Naive thymus-derived CD8-positive, alpha-beta T cell (primary cell): ENCODE results near the gene DNAJC7. TPM values are rescaled to one million over a fixed set of nuclear protein-coding genes. Genes with fewer than 3 reads are reported as not detected.

Source experiments
- ATAC-seq, 2 donors: fragments of 150-1000 bp; cut with Tn5 transposase in 1 of 2; sonication (Bioruptor Pico), chemical (Tn5 transposase) in 1 of 2; 1 replicate in 1 of 2; 2 replicates in 1 of 2; pipeline ENCODE4 v1.10.0; 2021; ENCODE audit warnings: mild to moderate bottlenecking in 2 of 2, moderate library complexity in 2 of 2
- POLR2A ChIA-PET: fragments of 350-600 bp; sonication (Branson Sonifier 250); formaldehyde crosslinking; loops from one replicate; lab custom pipeline; 2021; ENCODE audit warnings: antibody characterized with exemption; lab: Charles Lee
- DNase-seq, 10 donors: peaks; one replicate each; pipeline versions ENCODE4 v3.0.0 to v3.0.0-alpha.2; 2020 to 2022
- H3K27ac Mint-ChIP-seq, 10 donors: one replicate each; pipeline ENCODE4 v1.8.0; 2020 to 2022; ENCODE audit warnings: mild to moderate bottlenecking in 10 of 10, mixed read lengths in 10 of 10, moderate library complexity in 4 of 10, inconsistent platforms in 1 of 10
- H3K27me3 Mint-ChIP-seq, 5 donors: one replicate each; pipeline ENCODE4 v1.8.0; 2021 to 2022; ENCODE audit warnings: mixed read lengths in 5 of 5
- H3K36me3 Mint-ChIP-seq, 3 donors: one replicate each; pipeline ENCODE4 v1.8.0; 2020 to 2022; ENCODE audit warnings: mixed read lengths in 3 of 3, mild to moderate bottlenecking in 2 of 3, inconsistent platforms in 1 of 3
- H3K4me1 Mint-ChIP-seq, 4 donors: one replicate each; pipeline ENCODE4 v1.8.0; 2021 to 2022; ENCODE audit warnings: mixed read lengths in 4 of 4
- H3K4me3 Mint-ChIP-seq, 10 donors: one replicate each; pipeline ENCODE4 v1.8.0; 2020 to 2022; ENCODE audit warnings: mild to moderate bottlenecking in 10 of 10, mixed read lengths in 10 of 10, moderate library complexity in 6 of 10, inconsistent platforms in 1 of 10
- H3K9me3 Mint-ChIP-seq, 9 donors: one replicate each; pipeline ENCODE4 v1.8.0; 2020 to 2022; ENCODE audit warnings: mixed read lengths in 9 of 9, mild to moderate bottlenecking in 3 of 9, inconsistent platforms in 1 of 9, moderate library complexity in 1 of 9
- polyA plus RNA-seq, 3 donors: library from polyadenylated mRNA; unstranded; fragments of 300-500 nt; fragmentation: Illumina TruSeq; gene quantifications; one replicate each; pipeline ENCODE4 v1.2.3, GENCODE V29; 2021
- total RNA-seq, 8 experiments: library from RNA in 2 of 8; stranded (reverse) in 2 of 8; gene quantifications; one replicate each; pipeline ENCODE4 v1.2.3 and lab custom pipeline; 2021 to 2026

The DNAJC7 gene
- total and polyA plus RNA-seq, 5 experiments from 2014 or later, result 63.6 to 129 (median 70.1) TPM

- POLR2A ChIA-PET, result no interaction called here
- peaks cover 9 to 49% (median 27%) of the 10 kb centered on the region in 5 donors for H3K27me3 Mint-ChIP-seq
Measured at GRCh38 chr17:42052346-42052877, 35.2 kb upstream of the DNAJC7 start.

GRCh38 chr17:42051645-42052044 lies 34.4 kb upstream of the DNAJC7 start:
- DNase-seq (no peak), ATAC-seq (no peak)
- peaks cover 9 to 49% (median 27%) of the 10 kb centered on the region in 5 donors for H3K27me3 Mint-ChIP-seq
- peak overlapping the region in 9 of 10 donors; percentile 9 to 87 (median 44) for H3K4me3 Mint-ChIP-seq
- no peaks in the 10 kb centered on the region for H3K36me3 Mint-ChIP-seq
- POLR2A ChIA-PET, result interaction anchor here (1.5 kb wide), 1 partner anchor 11 kb away, joined by 4 read pairs; no protein-coding TSS in a partner anchor
- peaks cover 4 to 9% (median 7%) of the 10 kb centered on the region in 4 donors for H3K4me1 Mint-ChIP-seq
- H3K27ac Mint-ChIP-seq, result peak overlapping the region in 2 of 10 donors; percentile 37 to 63
- H3K9me3 Mint-ChIP-seq, result no peaks in the 10 kb centered on the region

More at GRCh38 chr17:42052346-42052877, 35.2 kb upstream of the DNAJC7 start:
- ATAC-seq, result no peak
- Mint-ChIP-seq H3K9me3 (no peaks in the 10 kb centered on the region), H3K4me3 (no peak overlapping the region), H3K36me3 (no peaks in the 10 kb centered on the region), H3K27ac (peak overlapping the region in 1 of 10 donors; percentile 63), H3K4me1 (peaks cover 4 to 9% (median 7%) of the 10 kb centered on the region in 4 donors)
- no peak for DNase-seq

GRCh38 chr17:42051013-42051400 lies 33.8 kb upstream of the DNAJC7 start:
- DNase-seq (no peak), ATAC-seq (no peak)
- peaks cover 4 to 9% (median 7%) of the 10 kb centered on the region in 4 donors for H3K4me1 Mint-ChIP-seq
- H3K9me3 Mint-ChIP-seq, result no peaks in the 10 kb centered on the region
- POLR2A ChIA-PET, result interaction anchor here (1.5 kb wide), 1 partner anchor 10 kb away, joined by 4 read pairs; no protein-coding TSS in a partner anchor
- H3K27ac Mint-ChIP-seq, result peak overlapping the region in 4 of 10 donors; percentile 31 to 61 (median 44)
- peaks cover 9 to 49% (median 27%) of the 10 kb centered on the region in 5 donors for H3K27me3 Mint-ChIP-seq
- peak overlapping the region; percentile 67 to 89 (median 80) for H3K4me3 Mint-ChIP-seq
- no peaks in the 10 kb centered on the region for H3K36me3 Mint-ChIP-seq

- Mint-ChIP-seq H3K36me3 (no peaks in the 10 kb centered on the region), H3K4me3 (peak within 1 kb of the TSS; percentile 67 to 89 (median 81)), H3K4me1 (peaks cover 6 to 9% (median 7%) of the 10 kb centered on the region in 4 donors), H3K9me3 (no peaks in the 10 kb centered on the region), H3K27ac (peak within 1 kb of the TSS in 6 of 10 donors; percentile 31 to 81 (median 56)), H3K27me3 (peaks cover 9 to 47% (median 23%) of the 10 kb centered on the region in 5 donors)
- DNase-seq (peak; percentile 34 to 81 (median 55)), ATAC-seq (peak; percentile 85 to 86)
- POLR2A ChIA-PET, result interaction anchor here (1.5 kb wide), 1 partner anchor 10 kb away, joined by 4 read pairs; no protein-coding TSS in a partner anchor
Measured at GRCh38 chr17:42050393-42051012, 33.3 kb upstream of the DNAJC7 start, which contains the start of gene C17orf113. TSS of gene C17orf113 (minus strand) at chr17:42050601. CDS start at chr17:42043376, 7,225 bp downstream.

DNA sequence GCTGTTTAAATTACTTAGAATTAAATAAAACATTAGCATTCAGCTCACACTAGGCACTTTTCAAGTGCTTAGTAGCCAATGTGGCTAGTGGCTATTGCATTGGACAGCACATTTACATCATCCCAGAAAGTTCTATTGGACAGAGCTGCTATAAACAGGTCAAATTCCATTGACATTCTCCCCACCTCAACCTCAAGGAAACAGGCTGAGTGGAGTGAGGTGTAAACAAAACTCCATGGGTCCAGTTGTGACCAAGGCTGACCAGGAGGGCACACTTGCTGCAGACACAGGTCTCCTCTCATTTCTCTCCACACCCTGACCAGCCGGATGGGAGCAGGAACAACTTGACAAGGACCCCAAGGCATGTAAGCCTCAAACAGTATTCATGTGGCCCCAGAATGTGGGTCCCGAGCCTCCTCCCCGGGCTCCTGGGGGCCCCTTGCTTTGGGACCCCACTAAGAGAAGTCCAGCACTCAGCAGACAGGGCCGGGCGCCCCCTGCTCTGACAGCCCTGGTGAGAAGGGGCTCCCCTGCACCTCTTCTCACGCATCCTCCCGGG lies 32.7 kb upstream of the DNAJC7 start:
- H3K27ac Mint-ChIP-seq, result peak overlapping the region in 4 of 10 donors; percentile 41 to 81 (median 62)
- ATAC-seq, result no peak
- POLR2A ChIA-PET, result interaction anchor here (1.2 kb wide), 1 partner anchor 29 kb away, joined by 3 read pairs; no protein-coding TSS in a partner anchor

GRCh38 chr17:42047343-42047742 lies 30.1 kb upstream of the DNAJC7 start:
- POLR2A ChIA-PET, result interaction anchor here (0.7 kb wide), 1 partner anchor 547 kb away, joined by 4 read pairs; no protein-coding TSS in a partner anchor
- H3K36me3 Mint-ChIP-seq, result no peaks in the 10 kb centered on the region
- ATAC-seq, result no peak

More for the DNA sequence above, 32.7 kb upstream of the DNAJC7 start:
- DNase-seq, result no peak
- Mint-ChIP-seq H3K9me3 (no peaks in the 10 kb centered on the region), H3K4me1 (peaks cover 6 to 9% (median 7%) of the 10 kb centered on the region in 4 donors), H3K27me3 (peaks cover 9 to 41% (median 19%) of the 10 kb centered on the region in 5 donors), H3K4me3 (peak overlapping the region; percentile 66 to 88 (median 79)), H3K36me3 (no peaks in the 10 kb centered on the region)

DNA sequence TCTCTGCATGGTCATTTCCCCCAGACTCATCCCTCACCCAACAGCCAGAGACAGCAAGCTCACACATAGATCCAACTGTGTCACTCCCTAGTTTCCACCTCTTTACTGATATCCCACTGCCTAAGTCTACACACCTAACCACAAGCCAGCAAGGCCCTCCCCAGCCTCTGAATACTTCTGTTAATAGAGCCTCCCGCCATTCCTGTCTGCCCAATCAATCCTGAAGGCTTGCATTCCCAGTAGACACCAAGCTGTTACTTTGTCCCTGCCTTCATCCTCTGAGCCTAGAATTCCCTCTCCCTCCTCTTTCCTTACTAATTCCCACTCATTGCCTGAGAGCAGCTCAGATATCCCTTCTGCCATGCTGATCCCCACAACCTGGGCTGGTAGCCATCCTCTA lies 28.5 kb upstream of the DNAJC7 start:
- peaks cover 1 to 5% (median 3%) of the 10 kb centered on the region in 4 donors for H3K4me1 Mint-ChIP-seq
- DNase-seq (no peak), ATAC-seq (no peak)
- H3K36me3 Mint-ChIP-seq, result no peaks in the 10 kb centered on the region
- POLR2A ChIA-PET, result no interaction called here
- H3K9me3 Mint-ChIP-seq, result no peaks in the 10 kb centered on the region
- no peak overlapping the region for H3K4me3 Mint-ChIP-seq
- H3K27me3 Mint-ChIP-seq, result peaks cover 0 to 12% (median 3%) of the 10 kb centered on the region in 5 donors
- peak overlapping the region in 2 of 10 donors; percentile 1 to 15 for H3K27ac Mint-ChIP-seq

More at GRCh38 chr17:42047343-42047742, 30.1 kb upstream of the DNAJC7 start:
- Mint-ChIP-seq H3K9me3 (no peaks in the 10 kb centered on the region), H3K4me1 (peaks cover 6 to 9% (median 7%) of the 10 kb centered on the region in 4 donors), H3K27ac (peak overlapping the region in 1 of 10 donors; percentile 33), H3K27me3 (peaks cover 2 to 20% (median 6%) of the 10 kb centered on the region in 5 donors), H3K4me3 (no peak overlapping the region)
- no peak for DNase-seq

- H3K9me3 Mint-ChIP-seq, result no peaks in the 10 kb centered on the region
Measured at GRCh38 chr17:42042598-42043319, 25.5 kb upstream of the DNAJC7 start.

GRCh38 chr17:42041619-42042018 lies 24.4 kb upstream of the DNAJC7 start:
- DNase-seq, result no peak
- Mint-ChIP-seq H3K9me3 (no peaks in the 10 kb centered on the region), H3K4me3 (no peak overlapping the region), H3K27ac (peak overlapping the region in 1 of 10 donors; percentile 22), H3K27me3 (peaks cover 0 to 16% (median 5%) of the 10 kb centered on the region in 5 donors), H3K36me3 (no peaks in the 10 kb centered on the region), H3K4me1 (peaks cover 0 to 2% (median 0%) of the 10 kb centered on the region in 4 donors)
- no peak for ATAC-seq
- POLR2A ChIA-PET, result interaction anchor here (1.0 kb wide), 1 partner anchor 71 kb away, joined by 3 read pairs; the partner anchor contains the start of gene DHX58

More at GRCh38 chr17:42042598-42043319, 25.5 kb upstream of the DNAJC7 start:
- Mint-ChIP-seq H3K4me3 (no peak overlapping the region), H3K4me1 (peaks cover 0 to 2% (median 0%) of the 10 kb centered on the region in 4 donors), H3K27me3 (peaks cover 0 to 13% (median 2%) of the 10 kb centered on the region in 5 donors), H3K27ac (no peak overlapping the region), H3K36me3 (no peaks in the 10 kb centered on the region)
- POLR2A ChIA-PET, result no interaction called here
- no peak for DNase-seq
- ATAC-seq, result no peak

DNA sequence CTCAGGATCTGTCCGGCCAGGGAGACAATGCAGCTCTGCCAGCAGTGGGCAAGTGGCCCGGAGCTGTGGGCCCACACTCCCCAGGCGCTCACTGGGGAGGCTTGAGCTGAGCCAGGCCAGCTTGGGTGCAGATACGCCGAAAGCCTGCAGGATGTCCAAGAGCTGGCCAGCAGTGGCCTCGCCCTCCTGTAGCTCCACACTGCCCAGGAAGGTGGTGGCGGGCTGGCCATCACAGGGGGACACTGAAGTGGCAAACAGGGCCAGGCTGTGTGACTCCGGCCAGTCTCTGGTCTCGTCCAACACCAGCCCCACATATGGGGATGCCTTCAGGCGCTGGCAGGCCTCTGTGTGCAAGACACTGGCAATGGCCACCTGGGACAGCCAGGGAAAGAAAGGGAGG lies 23.6 kb upstream of the DNAJC7 start:
- Mint-ChIP-seq H3K36me3 (no peaks in the 10 kb centered on the region), H3K9me3 (no peaks in the 10 kb centered on the region), H3K27me3 (peaks cover 0 to 16% (median 5%) of the 10 kb centered on the region in 5 donors), H3K4me1 (no peaks in the 10 kb centered on the region), H3K27ac (no peak overlapping the region), H3K4me3 (no peak overlapping the region)
- DNase-seq (no peak), ATAC-seq (no peak)
- POLR2A ChIA-PET, result interaction anchor here (0.9 to 1.0 kb wide), 2 partner anchors 10 to 72 kb away, joined by 3 to 4 read pairs; partner anchors contain the start of genes C17orf113 and DHX58

DNA sequence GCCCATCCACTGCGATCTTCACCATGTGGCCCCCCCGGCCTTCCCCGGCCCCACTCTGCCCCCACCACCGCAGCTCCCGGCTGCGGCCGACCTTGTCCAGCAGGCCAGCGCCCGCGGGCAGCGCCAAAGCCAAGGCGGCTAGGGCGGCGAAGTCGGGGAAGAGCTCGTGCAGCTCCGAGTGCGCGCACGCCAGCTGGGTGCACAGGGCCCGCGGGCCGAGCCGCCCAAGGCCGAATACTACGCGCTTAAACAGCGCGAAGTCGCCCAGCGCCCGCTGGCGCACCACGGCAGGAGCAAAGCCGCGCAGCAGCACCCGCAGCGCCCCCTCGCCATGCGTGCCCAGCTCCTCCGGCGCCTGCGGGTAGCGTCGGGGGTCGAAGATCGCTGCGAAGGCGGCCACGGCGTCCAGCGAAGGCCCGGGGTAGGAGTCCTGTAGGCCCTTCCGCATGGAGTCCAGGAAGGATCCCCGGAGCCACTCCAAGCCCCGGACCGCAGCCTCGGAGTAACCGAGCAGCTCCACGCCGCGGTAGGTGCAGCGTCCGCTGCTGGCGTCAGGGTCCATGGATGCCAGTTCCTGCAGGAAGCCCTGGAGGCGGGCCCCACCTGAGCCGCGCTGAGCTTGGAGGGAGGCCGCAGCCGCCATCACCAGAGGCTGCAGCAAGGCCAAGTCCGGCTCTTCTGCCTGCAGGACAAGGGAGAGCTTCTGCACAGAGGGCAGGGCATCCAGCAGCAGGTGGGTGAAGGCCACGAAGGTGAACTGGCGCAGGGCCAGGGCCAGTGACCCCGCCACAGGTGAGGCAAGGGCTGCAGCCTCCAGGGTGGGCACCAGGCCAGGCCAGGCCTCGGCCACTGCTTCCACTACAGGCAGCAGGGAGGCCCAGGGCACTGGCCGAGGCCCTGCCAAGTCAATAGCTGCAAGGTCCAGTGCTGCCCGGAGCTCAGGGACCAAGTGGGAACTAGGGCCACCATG lies 22.8 kb upstream of the DNAJC7 start:
- Mint-ChIP-seq H3K9me3 (no peaks in the 10 kb centered on the region), H3K36me3 (no peaks in the 10 kb centered on the region), H3K4me3 (no peak overlapping the region), H3K27ac (no peak overlapping the region), H3K27me3 (peaks cover 0 to 19% (median 5%) of the 10 kb centered on the region in 5 donors), H3K4me1 (no peaks in the 10 kb centered on the region)
- ATAC-seq, result no peak
- no peak for DNase-seq
- POLR2A ChIA-PET, result interaction anchor here (0.9 to 1.0 kb wide), 2 partner anchors 11 to 72 kb away, joined by 3 to 4 read pairs; partner anchors contain the start of genes C17orf113 and DHX58
